T-helper 2 cell (primary cell): ENCODE measurements around the gene ACTN4.

Experiments used
- DNase-seq, 5 experiments: peaks; one replicate each; pipeline versions ENCODE4 v3.0.0 to v3.0.0-alpha.2; 2012 to 2022

The ACTN4 gene

GRCh38 chr19:38710416-38710702 lies 62.9 kb downstream of the ACTN4 start:
- no peak for DNase-seq

GRCh38 chr19:38710928-38711725 lies 63.7 kb downstream of the ACTN4 start:
- no peak for DNase-seq

- no peak for DNase-seq
Measured at GRCh38 chr19:38711726-38712153, 64.3 kb downstream of the ACTN4 start.

- DNase-seq: no peak
Measured at GRCh38 chr19:38712161-38712748, 64.8 kb downstream of the ACTN4 start.

- no peak for DNase-seq
Measured at GRCh38 chr19:38713227-38713649, 65.8 kb downstream of the ACTN4 start.

- DNase-seq: no peak
Measured at GRCh38 chr19:38713865-38714264, 66.4 kb downstream of the ACTN4 start.

GRCh38 chr19:38714354-38714778 lies 66.9 kb downstream of the ACTN4 start:
- DNase-seq: no peak

GRCh38 chr19:38715555-38715954 lies 68.1 kb downstream of the ACTN4 start:
- no peak for DNase-seq

GRCh38 chr19:38717051-38717450 lies 69.6 kb downstream of the ACTN4 start:
- DNase-seq: no peak

- DNase-seq: no peak
Measured at GRCh38 chr19:38717855-38718254, 70.4 kb downstream of the ACTN4 start.

GRCh38 chr19:38718747-38719543 lies 71.5 kb downstream of the ACTN4 start:
- no peak for DNase-seq

- DNase-seq: no peak
Measured at GRCh38 chr19:38719761-38720558, 72.5 kb downstream of the ACTN4 start.

- no peak for DNase-seq
Measured at GRCh38 chr19:38720559-38721236, 73.2 kb downstream of the ACTN4 start.

- DNase-seq: no peak
Measured at GRCh38 chr19:38721496-38721895, 74.0 kb downstream of the ACTN4 start.

- no peak for DNase-seq
Measured at GRCh38 chr19:38721979-38722773, 74.7 kb downstream of the ACTN4 start.

GRCh38 chr19:38722947-38723605 lies 75.6 kb downstream of the ACTN4 start:
- no peak for DNase-seq

- DNase-seq: no peak
Measured at GRCh38 chr19:38723606-38723965, 76.1 kb downstream of the ACTN4 start.

GRCh38 chr19:38723990-38724854 lies 76.8 kb downstream of the ACTN4 start:
- DNase-seq: no peak

GRCh38 chr19:38725469-38726283 lies 78.2 kb downstream of the ACTN4 start:
- no peak for DNase-seq
